Measurements from ENCODE around the gene NUBPL. TPM values are rescaled to one million over a fixed set of nuclear protein-coding genes. Genes with fewer than 3 reads are reported as not detected.
"Not testable (repeated sequence)": the region's sequence is repeated elsewhere in the genome, so short reads cannot be mapped to it uniquely, and the experiment has no call there.

NUBPL gene
- total RNA-seq, 1 experiment from 2014 or later = 26.8 TPM

DNA sequence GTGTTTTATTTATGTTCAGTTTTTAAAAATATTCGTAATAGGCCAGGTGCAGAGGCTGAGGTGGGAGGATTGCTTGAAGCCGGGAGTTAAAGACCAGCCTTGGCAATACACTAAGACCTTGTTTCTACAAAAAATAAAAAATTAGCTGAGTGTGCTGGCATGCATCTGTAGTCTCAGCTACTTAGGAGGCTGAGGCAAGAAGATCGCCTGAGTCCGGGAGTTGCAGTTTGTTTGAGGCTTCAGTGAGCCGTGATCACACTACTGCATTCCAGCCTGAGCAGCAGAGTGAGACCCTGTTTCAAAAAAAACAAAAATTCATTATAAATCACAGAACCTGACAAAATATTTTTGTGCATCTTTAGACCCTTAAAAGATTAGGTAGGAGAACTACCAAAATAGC lies 275.8 kb downstream of the NUBPL start:
- in situ Hi-C loops (cut with HindIII; ENCODE audit: low sequenced_read_pairs) = no loop called here
- DNase-seq (ENCODE audit: low spot score) = no peak

DNA sequence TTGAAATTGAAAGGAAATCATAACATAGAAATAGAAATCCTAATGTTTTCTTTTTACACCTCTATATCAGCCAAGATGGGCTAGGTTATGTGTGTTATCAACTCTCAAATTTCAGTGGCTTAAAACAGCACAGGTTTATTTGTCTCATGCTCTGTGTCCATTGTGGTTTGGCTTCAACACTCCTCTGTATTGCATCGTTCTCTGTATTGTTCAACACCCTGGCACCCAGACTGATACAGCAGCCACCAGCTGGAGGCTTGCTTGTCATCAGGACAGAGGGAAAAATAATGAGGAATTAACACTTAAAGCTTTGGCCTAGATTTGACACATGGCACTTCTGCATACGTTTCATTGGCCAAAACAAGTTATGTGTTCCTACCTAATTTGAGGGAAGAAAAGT lies 281.7 kb downstream of the NUBPL start:
- no peak for DNase-seq (ENCODE audit: low spot score)
- in situ Hi-C loops (cut with HindIII; ENCODE audit: low sequenced_read_pairs) = no loop called here

DNA sequence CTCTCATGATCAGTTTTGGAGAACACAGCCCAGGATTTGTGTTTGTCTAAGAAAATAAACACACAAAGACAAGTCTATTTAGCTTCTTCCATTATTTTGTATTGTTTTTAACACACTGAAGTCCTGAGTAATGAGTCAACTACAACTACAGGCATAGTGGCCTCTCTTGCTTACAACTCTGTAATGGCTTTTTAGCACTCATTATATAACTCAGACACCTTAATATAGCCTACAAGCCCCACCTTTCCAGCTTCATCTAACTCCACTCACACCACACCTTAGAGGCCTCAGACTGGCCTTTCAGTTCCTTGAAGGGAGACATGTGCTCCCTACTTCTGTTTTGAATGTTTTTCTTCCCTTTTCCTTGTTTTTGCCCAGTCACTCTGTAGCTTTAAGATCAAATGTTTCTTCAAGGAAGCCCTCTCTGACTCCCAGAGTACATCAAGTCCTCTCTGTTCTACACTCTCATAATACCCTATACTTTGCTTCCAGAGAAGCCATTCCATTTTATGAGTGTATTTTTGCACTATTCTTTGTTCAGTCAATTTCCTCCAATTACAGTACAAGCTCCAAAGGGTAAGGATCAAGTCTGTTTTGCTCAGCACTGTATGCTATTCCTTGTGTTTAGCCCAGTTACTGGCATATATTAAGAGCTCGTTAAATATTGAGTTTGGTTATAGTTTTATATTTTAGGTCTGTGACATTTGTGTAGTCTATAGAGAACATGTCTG lies 282.3 kb downstream of the NUBPL start:
- no peak for DNase-seq (ENCODE audit: low spot score)
- in situ Hi-C loops (cut with HindIII; ENCODE audit: low sequenced_read_pairs) = no loop called here

DNA sequence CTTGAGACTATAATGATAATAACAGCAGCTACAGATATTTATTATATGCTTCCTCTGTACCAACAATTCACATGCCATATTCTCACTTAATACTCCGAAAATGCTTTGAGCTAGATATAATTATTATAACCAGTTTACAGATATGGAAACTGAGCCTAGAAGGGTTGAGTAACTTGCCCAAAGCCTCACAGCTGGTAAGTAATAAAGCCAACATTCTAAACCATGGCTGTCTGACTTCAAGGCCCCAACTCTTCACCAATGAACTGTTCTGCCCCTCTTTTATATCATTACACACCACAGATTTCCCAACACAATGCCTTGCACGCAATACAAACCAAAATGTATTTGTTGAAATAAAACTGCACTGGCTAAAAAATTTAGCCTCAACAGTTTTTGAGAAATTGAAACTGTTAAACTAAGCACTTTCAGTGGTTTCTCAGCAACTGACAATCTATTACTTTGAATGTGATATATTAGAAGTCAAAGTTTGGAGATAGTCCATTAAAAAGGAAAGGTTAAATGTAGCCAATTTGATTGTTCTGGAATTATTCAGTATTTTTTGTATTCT lies 293.4 kb downstream of the NUBPL start:
- DNase-seq (ENCODE audit: low spot score) = no peak
- in situ Hi-C loops (cut with HindIII; ENCODE audit: low sequenced_read_pairs) = no loop called here

DNA sequence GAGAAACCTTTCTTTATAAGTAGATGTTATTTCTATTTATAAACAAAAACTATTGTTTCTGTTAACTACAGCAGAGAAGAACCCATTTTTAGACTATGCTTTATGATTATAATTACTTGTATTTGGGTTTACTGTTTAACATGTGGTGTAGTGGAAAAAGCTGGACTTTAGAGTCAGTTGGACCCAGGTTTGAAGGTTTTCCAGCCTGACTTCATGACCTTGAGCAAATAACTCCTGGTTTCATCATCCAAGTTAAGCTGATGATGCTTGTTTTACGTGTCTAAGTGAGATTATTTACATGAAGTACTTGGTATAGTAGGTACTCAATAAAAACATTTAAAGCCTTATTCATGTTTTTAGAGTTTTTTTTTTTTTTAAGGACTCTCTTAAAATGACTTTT lies 294.1 kb downstream of the NUBPL start:
- DNase-seq (ENCODE audit: low spot score) = no peak
- in situ Hi-C loops (cut with HindIII; ENCODE audit: low sequenced_read_pairs) = no loop called here

DNA sequence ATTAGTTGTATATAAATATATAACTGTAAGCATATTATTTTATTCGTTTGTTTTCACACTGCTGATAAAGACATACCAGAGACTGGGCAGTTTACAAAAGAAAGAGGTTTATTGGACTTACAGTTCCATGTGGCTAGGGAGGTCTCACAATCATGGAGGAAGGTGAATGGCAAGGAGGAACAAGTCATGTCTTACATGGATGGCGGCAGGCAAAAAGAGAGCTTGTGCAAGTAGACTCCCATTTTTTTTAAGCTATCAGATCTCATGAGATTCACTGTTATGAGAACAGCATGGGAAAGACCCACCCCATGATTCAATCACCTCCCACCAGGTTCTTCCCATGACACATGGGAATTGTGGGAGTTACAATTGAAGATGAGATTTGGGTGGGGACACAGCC lies 294.8 kb downstream of the NUBPL start:
- DNase-seq (ENCODE audit: low spot score); in situ Hi-C loops (cut with HindIII; ENCODE audit: low sequenced_read_pairs): not testable (repeated sequence)

DNA sequence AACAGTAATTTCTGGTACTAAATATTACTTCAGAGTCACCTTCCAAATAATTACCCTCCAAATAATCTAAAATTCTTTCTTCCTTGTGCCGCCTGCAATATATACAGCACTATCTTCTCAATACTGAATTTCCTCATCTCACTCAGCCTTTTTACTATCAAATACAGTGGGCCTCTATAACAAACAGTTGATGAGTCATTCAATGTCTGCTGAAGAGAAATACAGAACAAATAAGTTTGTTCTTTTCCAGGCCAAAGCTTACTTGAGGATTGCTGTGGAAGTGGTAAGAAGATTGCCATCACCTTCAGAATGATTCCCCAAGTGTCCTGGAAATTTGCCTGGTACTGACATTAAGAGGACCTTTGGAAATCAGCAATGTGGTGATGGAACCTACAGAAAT lies 297.7 kb downstream of the NUBPL start:
- DNase-seq (ENCODE audit: low spot score) = no peak
- in situ Hi-C loops (cut with HindIII; ENCODE audit: low sequenced_read_pairs) = no loop called here

DNA sequence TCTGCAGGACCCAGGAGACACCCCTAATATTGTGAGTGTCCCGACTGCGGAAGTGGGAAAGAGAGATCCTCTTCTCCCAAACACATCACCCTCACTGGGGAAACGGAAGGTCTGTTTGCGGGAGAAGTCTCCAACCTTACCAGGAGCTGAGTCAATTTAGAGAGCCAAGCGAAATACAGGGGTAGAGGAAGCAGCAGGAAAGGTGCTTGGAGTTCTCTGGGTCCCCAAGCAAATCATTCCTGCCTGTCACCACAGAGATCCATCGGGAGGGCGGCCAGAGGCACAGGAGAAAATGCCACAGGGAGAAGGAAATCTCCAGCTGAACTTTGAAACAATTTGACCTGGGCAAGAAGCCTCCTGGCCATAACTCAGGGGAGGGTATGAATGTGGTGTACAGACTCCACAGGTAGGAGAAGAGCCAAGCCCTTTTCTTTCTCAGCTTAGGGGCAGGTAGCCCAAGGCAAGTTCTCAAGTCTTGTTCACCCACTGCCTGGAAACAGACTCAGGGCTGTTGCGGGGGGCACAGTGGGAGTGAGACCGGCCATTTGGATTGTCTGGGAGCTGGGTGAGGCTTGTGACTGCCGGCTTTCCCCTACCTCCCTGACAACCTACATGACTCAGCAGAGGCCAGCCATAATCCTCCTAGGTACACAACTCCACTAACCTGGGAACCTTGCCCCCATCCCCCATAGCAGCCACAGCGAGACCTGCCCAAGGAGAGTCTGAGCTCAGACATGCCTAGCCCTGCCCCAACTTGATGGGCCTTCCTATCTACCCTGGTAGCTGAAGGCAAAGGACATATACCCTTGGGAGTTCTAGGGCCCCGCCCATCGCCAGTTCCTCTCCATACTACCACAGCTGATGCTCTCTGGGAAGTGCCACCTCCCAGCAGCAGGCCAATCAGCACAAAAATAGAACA lies 304.0 kb downstream of the NUBPL start:
- in situ Hi-C loops (cut with HindIII; ENCODE audit: low sequenced_read_pairs) = no loop called here

DNA sequence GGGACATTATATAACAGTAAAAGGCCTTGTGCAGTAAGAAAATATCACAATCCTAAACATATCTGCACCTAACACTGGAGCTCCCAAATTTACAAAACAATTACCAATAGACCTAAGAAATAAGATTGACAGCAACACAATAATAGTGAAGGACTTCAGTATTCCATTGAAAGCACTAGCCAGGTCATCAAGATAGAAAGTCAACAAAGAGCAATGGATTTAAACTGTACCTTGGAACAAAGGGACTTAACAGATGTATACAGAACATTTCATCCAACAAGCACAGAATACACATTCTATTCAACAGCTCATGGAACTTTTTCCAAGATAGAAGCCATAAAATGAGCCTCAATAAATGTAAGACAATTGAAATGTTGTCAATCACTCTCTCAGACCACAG lies 306.4 kb downstream of the NUBPL start:
- in situ Hi-C loops (cut with HindIII; ENCODE audit: low sequenced_read_pairs) = no loop called here
- DNase-seq (ENCODE audit: low spot score) = no peak

More for the DNA sequence above, 304.0 kb downstream of the NUBPL start:
- DNase-seq (ENCODE audit: low spot score) = no peak

DNA sequence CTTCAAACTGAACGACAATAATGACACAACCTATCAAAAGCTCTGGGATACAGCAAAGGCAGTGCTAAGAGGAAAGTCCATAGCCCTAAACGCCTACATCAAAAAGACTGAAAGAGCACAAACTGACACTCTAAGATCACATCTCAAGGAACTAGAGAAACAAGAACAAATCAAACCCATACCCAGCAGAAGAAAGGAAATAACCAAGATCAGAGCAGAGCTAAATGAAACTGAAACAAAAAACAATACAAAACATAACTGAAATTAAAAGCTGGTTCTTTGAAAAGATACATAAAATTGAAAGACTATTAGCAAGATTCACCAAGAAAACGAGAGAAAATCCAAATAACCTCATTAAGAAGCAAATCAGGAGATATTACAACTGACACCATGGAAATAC lies 306.9 kb downstream of the NUBPL start:
- in situ Hi-C loops (cut with HindIII; ENCODE audit: low sequenced_read_pairs); DNase-seq (ENCODE audit: low spot score): not testable (repeated sequence)

DNA sequence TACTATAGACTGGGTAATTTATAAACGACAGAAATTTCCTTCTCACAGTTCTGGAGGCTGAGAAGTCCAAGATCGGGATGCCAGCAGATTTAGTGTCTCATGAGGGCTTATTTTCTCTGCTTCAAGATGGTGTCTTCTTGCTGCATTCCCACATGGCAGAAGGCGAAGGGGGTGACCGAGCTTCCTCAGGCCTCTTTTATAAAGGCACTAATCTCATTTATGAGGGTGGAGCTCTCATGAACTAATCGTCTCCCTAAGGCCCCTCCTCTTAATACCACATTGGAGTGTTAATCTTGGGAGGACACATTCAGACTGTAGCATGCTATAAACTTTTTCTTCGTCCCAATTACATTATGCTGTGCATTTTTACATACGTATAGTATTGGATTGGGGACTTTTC lies 315.5 kb downstream of the NUBPL start:
- in situ Hi-C loops (cut with HindIII; ENCODE audit: low sequenced_read_pairs) = no loop called here
- no peak for DNase-seq (ENCODE audit: low spot score)

DNA sequence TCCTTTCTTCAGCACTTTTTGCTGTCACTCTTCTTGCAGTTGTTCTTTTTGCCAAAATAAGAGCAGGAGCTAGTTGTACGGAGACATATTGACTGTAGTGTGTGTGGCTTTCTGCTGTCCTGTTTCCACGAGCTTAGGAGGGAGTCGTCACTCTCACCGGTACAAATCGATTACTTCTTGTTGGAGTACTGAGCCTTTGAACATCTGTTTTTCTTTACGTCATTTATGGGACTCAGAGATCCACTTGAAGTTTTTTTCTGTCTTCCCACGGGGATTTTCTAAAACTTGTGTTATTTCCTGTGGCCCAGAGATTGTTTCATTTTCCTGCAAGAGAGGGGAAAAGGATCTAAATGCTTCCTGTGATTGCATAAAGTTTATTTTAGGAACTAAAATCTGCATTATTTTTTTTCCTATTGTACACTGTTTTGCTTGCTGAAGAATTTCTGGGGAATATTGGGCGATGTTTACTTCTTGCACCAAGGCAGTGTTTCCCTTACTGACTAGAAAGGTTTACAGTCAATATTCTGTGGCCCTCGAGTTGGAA lies 316.1 kb downstream of the NUBPL start:
- DNase-seq (ENCODE audit: low spot score) = no peak
- in situ Hi-C loops (cut with HindIII; ENCODE audit: low sequenced_read_pairs) = no loop called here

DNA sequence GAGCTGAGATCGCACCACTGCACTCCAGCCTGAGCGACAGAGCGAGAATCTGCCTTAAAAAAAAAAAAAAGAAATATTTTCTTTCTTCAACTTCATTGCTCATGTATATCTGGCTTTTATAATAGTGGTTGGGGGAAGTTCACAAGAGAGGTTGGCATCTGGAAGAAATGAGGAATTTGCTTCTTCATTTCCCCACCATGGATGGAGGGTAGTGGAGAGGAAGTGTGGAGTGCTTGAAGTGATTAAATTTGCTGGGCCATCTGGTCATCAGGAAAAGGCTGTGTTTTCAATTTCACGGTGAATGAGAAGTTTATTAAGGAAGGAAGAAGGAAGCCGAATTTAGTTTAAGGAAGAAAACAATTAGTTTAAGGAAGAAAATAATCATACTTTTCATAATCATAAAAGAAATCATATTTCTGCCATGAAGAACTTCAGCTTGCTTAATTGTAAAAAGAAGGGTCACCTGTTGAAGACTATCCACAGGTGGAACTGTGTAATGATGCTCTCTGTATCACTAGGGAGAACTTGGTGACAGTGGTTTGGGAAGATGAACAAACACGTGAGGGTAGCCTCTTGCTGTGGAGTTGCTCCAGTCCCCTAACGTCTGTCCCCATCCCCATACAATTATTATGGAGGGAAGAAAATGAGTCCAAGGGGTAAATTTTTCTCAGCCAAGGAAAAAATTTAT lies 318.6 kb downstream of the NUBPL start:
- in situ Hi-C loops (cut with HindIII; ENCODE audit: low sequenced_read_pairs) = no loop called here
- no peak for DNase-seq (ENCODE audit: low spot score)

DNA sequence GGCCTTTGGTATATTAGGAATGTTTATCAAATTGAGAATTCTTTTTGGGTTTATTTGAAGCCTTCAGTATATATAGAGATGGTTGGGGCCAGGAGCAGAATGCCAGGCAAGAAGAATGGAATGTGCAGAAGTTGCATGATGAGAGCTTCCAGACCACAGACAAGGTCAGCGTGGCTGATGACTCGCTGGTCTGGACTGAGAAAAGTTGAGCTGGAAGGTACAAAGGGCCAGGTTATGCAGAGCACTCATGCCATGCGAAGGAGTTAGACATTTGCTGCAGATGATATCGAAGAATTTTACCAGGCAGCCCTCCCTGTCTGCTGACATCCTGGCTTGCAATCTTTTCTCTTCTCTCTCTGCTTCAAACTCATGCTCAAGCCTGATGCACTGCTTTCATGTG lies 319.7 kb downstream of the NUBPL start:
- DNase-seq (ENCODE audit: low spot score) = no peak
- in situ Hi-C loops (cut with HindIII; ENCODE audit: low sequenced_read_pairs) = no loop called here

DNA sequence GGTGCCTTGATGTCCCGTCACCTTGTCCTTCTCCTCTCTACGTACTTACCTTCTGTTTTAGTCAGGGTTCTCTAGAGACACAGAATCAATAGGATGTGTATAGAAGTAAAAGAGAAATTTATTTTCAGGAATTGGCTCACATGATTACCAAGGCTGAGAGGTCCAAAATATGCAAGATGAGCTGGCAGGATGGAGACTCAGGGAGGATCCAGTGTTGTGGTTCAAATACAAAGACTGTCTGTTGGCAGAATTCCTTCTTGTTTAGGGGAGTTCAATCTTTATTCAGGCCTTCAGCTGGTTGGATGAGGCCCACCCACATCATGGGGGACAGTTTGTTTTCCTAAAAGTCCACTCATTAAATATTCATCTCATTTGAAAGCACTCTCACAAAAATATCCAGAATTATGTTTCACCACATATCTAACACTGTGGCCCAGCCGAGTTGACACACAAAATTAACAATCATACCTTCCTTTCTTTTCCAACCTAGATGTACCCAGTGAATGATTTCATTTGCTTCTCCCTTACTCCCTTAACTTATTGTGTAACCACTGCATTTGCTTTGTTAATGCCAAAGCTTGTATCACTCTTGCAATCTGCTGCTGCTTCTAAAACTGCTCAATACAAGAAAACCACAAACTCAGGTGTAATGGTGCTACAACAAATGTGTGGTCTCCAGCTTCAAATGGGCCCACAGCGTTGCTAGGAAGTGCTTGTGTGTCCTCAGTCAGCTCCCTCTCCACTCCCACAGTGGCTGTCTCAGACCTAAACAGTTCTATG lies 320.5 kb downstream of the NUBPL start:
- no peak for DNase-seq (ENCODE audit: low spot score)

DNA sequence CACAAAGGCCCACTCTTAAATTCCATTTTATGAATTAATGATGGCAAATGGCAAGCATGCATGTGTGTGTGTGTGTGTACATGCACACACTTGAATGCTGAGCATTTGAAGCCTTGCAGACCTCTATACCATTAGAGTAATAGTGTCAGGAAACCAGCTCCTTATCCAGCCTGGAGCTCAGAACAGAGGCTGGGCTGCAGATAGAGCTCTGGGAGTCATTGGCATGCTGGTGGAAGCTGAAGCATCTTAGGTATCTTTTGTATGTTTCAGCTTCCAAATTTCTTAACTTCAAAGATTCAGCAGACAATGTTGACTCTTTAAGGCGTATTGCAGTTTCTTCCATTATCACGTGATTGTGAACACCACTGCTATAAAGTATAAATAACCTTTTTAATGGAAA lies 323.0 kb downstream of the NUBPL start:
- in situ Hi-C loops (cut with HindIII; ENCODE audit: low sequenced_read_pairs) = no loop called here
- no peak for DNase-seq (ENCODE audit: low spot score)

More for the DNA sequence above, 320.5 kb downstream of the NUBPL start:
- in situ Hi-C loops (cut with HindIII; ENCODE audit: low sequenced_read_pairs) = no loop called here

DNA sequence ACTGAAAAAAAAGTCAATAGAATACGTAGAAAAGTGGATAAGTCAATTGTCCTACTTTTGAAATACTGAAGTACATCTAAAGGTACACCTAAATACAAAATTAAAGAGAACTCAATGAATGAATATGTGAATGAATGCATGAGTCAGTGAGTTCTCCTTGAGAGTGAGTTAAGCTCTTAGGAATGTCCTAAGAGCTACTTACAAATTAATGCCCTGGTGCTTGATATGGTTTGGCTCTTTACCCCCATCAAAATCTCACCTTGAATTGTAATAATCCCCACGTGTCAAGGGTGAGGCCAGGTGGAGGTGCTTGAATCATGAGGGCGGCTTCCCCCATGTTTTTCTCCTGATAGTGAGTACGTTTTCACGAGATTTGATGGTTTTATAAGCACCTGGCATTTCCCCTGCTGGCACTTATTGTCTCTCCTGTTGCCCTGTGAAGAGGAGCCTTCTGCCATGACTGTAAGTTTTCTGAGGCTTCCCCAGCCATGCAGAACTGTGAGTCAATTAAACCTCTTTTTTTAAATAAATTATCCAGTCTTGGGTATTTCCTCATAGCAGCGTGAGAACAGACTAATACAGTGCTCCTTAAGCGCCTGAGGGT lies 323.7 kb downstream of the NUBPL start:
- in situ Hi-C loops (cut with HindIII; ENCODE audit: low sequenced_read_pairs) = no loop called here
- no peak for DNase-seq (ENCODE audit: low spot score)

DNA sequence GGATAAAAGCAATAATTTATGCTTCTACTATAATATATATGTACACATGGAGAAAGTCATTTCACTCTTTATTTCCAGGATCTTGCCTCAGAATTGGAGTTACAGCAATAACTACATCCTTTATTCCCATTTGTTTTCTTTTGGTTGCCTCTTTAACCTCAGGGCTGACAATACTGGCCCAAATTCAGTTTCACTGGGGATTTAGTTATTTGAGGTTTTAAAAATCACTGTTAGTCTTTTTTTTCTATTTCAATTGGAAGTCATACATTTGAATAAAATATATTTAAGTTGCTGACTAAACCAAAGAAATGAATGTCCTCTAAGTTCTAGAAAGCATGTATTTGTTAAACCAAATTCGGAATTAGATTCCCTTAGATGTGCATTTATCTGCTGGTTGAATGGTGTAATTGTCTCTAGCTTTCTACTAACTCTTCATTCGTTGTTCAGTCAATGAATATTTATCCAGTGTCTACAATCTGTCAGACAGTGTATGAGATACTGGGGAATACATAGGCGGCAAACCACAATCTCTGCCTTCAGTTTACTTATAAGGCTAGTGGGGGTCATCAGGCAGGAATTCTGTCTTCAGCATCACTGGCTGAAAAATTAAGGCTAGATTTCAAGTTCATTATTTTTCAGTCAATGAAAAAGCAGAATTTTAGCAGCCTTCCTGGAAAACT lies 325.1 kb downstream of the NUBPL start:
- in situ Hi-C loops (cut with HindIII; ENCODE audit: low sequenced_read_pairs) = no loop called here
- no peak for DNase-seq (ENCODE audit: low spot score)
